Activated CD4-positive, alpha-beta memory T cell treated with anti-CD3 and anti-CD28 coated beads, Interleukin-2, amount 10 ng/mL, durations not matched to agents 7 days and 5 days (primary cell): Measurements from ENCODE around the gene CELSR1. TPM values are rescaled to one million over a fixed set of nuclear protein-coding genes. Genes with fewer than 3 reads are reported as not detected.
A peak's percentile ranks its signal among the peaks of the same experiment; 100 is the strongest.

Source experiments
- CTCF ChIA-PET: fragments of 350-600 bp; sonication (Branson Sonifier 250); formaldehyde crosslinking; loops from one replicate; lab custom pipeline; 2021; ENCODE audit warnings: antibody characterized with exemption, inconsistent platforms; lab: Charles Lee
- POLR2A ChIA-PET: fragments of 350-600 bp; sonication (Branson Sonifier 250); formaldehyde crosslinking; loops from one replicate; lab custom pipeline; 2021; ENCODE audit warnings: antibody characterized with exemption; lab: Charles Lee
- DNase-seq: peaks from one replicate; pipeline ENCODE4 v3.0.0-alpha.2; 2020
- H3K27ac Mint-ChIP-seq: one replicate; pipeline ENCODE4 v1.8.0; 2021; ENCODE audit warnings: mild to moderate bottlenecking, mixed read lengths
- H3K27me3 Mint-ChIP-seq: one replicate; pipeline ENCODE4 v1.8.0; 2021; ENCODE audit warnings: mixed read lengths
- H3K36me3 Mint-ChIP-seq: one replicate; pipeline ENCODE4 v1.8.0; 2021; ENCODE audit warnings: low read depth, mixed read lengths
- H3K4me1 Mint-ChIP-seq: one replicate; pipeline ENCODE4 v1.8.0; 2021; ENCODE audit warnings: mixed read lengths
- H3K4me3 Mint-ChIP-seq: one replicate; pipeline ENCODE4 v1.8.0; 2021; ENCODE audit warnings: mild to moderate bottlenecking, mixed read lengths
- H3K9me3 Mint-ChIP-seq: one replicate; pipeline ENCODE4 v1.8.0; 2021; ENCODE audit warnings: mixed read lengths
- total RNA-seq, 2 experiments: library from RNA; stranded (reverse); gene quantifications; one replicate each; pipeline ENCODE4 v1.2.3, GENCODE V29; 2021

The CELSR1 gene
- total RNA-seq, 2 experiments from 2014 or later: 0.10 to 0.13 TPM

GRCh38 chr22:46428171-46428570 lies 109.2 kb downstream of the CELSR1 start:
- no peak overlapping the region for H3K4me3 Mint-ChIP-seq
- no peaks in the 10 kb centered on the region for H3K27me3 Mint-ChIP-seq
- ChIA-PET POLR2A (no interaction called here), CTCF (no interaction called here)
- H3K4me1 Mint-ChIP-seq: peaks cover 12% of the 10 kb centered on the region
- no peaks in the 10 kb centered on the region for H3K9me3 Mint-ChIP-seq
- no peaks in the 10 kb centered on the region for H3K36me3 Mint-ChIP-seq
- H3K27ac Mint-ChIP-seq: no peak overlapping the region
- no peak for DNase-seq

- no peaks in the 10 kb centered on the region for H3K27me3 Mint-ChIP-seq
- ChIA-PET CTCF (no interaction called here), POLR2A (no interaction called here)
- H3K9me3 Mint-ChIP-seq: no peaks in the 10 kb centered on the region
- no peak overlapping the region for H3K4me3 Mint-ChIP-seq
- H3K27ac Mint-ChIP-seq: no peak overlapping the region
- H3K36me3 Mint-ChIP-seq: no peaks in the 10 kb centered on the region
- no peak for DNase-seq
- H3K4me1 Mint-ChIP-seq: no peaks in the 10 kb centered on the region
Observed at GRCh38 chr22:46425016-46425415, 112.4 kb downstream of the CELSR1 start.

- Mint-ChIP-seq H3K4me3 (no peak overlapping the region), H3K36me3 (no peaks in the 10 kb centered on the region), H3K27ac (no peak overlapping the region), H3K4me1 (no peaks in the 10 kb centered on the region), H3K27me3 (no peaks in the 10 kb centered on the region), H3K9me3 (no peaks in the 10 kb centered on the region)
- CTCF ChIA-PET: no interaction called here
- POLR2A ChIA-PET: no interaction called here
- DNase-seq: no peak
Observed at GRCh38 chr22:46424496-46424895, 112.9 kb downstream of the CELSR1 start.

- Mint-ChIP-seq H3K27me3 (no peaks in the 10 kb centered on the region), H3K27ac (no peak overlapping the region), H3K36me3 (no peaks in the 10 kb centered on the region), H3K4me1 (no peaks in the 10 kb centered on the region), H3K4me3 (no peak overlapping the region), H3K9me3 (no peaks in the 10 kb centered on the region)
- DNase-seq: no peak
- ChIA-PET CTCF (no interaction called here), POLR2A (no interaction called here)
Observed at GRCh38 chr22:46422896-46423295, 114.5 kb downstream of the CELSR1 start.

DNA sequence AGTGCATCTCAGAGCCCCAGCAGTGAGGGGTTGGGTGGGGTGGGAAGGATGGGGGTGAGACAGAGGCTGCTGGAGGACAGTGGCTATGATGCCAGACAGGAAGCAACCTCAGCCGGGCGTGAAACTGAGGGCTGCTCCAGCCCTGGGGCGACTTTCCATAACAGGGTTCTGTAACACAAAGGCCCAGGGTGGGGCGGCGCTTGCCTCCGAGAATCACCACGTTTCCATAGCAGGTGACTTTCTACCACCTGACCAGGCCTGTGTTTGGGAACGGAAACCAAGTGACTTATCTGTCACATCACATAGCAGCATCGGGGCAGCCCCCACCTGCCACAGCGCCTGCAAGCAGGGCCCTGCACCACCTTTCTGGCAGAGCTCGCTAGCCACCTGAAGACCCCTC lies 116.2 kb downstream of the CELSR1 start:
- no peaks in the 10 kb centered on the region for H3K9me3 Mint-ChIP-seq
- no peaks in the 10 kb centered on the region for H3K27me3 Mint-ChIP-seq
- H3K36me3 Mint-ChIP-seq: no peaks in the 10 kb centered on the region
- ChIA-PET CTCF (no interaction called here), POLR2A (no interaction called here)
- H3K4me3 Mint-ChIP-seq: no peak overlapping the region
- H3K27ac Mint-ChIP-seq: no peak overlapping the region
- peak; percentile 22 for DNase-seq
- H3K4me1 Mint-ChIP-seq: no peaks in the 10 kb centered on the region

GRCh38 chr22:46419754-46420571 lies 117.5 kb downstream of the CELSR1 start:
- POLR2A ChIA-PET: no interaction called here
- Mint-ChIP-seq H3K36me3 (no peaks in the 10 kb centered on the region), H3K4me1 (no peaks in the 10 kb centered on the region), H3K4me3 (no peak overlapping the region), H3K9me3 (no peaks in the 10 kb centered on the region), H3K27me3 (no peaks in the 10 kb centered on the region), H3K27ac (no peak overlapping the region)
- CTCF ChIA-PET: no interaction called here
- DNase-seq: no peak

DNA sequence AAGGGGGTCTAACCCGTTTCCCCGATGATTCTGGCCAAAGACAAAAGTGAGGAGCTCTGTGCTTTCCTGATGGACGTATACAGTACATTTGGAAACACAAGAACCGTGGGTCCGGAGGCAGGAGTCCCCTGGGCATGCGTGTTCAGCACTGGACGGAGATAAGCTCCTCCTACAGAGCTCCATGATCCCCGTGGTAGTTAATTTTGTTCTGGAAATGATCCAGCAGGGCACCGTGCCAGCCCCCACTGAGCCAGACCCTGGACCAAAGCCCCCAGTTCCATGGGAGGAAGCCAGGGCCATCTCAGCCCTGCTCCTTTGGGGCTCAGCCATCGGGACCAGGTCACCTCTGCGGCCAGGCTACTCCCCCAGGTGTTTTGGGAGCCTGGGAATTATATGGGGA lies 118.6 kb downstream of the CELSR1 start:
- Mint-ChIP-seq H3K36me3 (no peaks in the 10 kb centered on the region), H3K9me3 (no peaks in the 10 kb centered on the region), H3K4me3 (no peak overlapping the region), H3K4me1 (no peaks in the 10 kb centered on the region), H3K27ac (no peak overlapping the region), H3K27me3 (no peaks in the 10 kb centered on the region)
- no peak for DNase-seq
- POLR2A ChIA-PET: no interaction called here
- CTCF ChIA-PET: no interaction called here

DNA sequence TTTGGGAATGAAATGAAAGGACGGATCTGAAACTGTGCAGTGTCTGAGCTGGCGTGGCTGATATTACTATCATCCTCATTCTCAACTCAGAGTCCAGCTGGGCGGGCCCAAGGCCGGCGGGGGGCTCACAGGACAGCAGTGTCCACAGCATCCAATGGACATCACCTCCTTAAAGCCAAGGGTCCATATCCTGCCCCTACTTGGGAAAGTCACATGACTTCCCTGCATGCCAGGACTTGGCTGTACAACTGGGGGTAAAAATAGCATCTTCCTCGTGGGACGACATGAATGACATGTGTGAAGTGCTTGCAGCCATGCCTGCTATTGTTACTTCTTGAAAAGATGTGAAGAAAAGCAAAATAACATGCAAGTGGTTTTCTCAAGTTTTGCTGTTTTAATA lies 119.7 kb downstream of the CELSR1 start:
- CTCF ChIA-PET: no interaction called here
- POLR2A ChIA-PET: no interaction called here
- no peaks in the 10 kb centered on the region for H3K4me1 Mint-ChIP-seq
- no peak overlapping the region for H3K27ac Mint-ChIP-seq
- H3K36me3 Mint-ChIP-seq: no peaks in the 10 kb centered on the region
- no peak overlapping the region for H3K4me3 Mint-ChIP-seq
- no peak for DNase-seq
- H3K27me3 Mint-ChIP-seq: no peaks in the 10 kb centered on the region
- no peaks in the 10 kb centered on the region for H3K9me3 Mint-ChIP-seq

DNA sequence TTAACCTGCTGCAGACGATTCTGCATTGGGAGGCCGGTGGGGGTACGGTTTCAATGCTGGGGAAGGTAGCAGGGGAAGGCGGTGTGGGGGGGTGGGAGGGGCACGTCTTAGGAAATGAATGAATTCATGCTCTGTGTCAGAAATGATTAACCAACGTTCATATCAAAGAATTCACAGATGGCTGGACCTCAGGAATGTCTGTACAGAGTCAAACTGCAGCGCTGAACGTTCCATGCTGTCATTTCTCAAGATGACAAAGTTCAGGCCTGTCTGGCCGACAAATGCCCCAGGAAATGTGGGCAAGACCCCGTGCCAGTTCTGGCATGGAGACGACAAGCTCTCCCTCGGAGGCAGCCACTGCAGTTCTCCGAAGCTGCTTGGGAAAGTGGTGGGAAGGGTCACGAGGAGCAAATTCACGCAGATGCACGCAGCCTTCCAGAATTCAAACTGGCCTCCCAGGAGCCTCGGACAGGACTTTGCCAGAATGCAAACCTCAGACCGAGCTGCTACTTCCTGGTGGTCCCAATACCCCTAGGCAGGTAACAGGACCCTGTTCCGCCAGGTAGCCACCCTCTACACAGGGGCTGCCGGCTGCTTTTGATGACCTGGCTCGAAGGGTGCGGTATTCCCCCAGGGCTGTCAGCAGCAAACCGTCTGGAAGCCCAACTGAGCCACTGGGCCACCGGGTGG lies 120.4 kb downstream of the CELSR1 start:
- Mint-ChIP-seq H3K27ac (no peak overlapping the region), H3K36me3 (no peaks in the 10 kb centered on the region), H3K4me3 (no peak overlapping the region), H3K9me3 (no peaks in the 10 kb centered on the region), H3K4me1 (no peaks in the 10 kb centered on the region), H3K27me3 (no peaks in the 10 kb centered on the region)
- no peak for DNase-seq
- POLR2A ChIA-PET: no interaction called here
- CTCF ChIA-PET: no interaction called here

DNA sequence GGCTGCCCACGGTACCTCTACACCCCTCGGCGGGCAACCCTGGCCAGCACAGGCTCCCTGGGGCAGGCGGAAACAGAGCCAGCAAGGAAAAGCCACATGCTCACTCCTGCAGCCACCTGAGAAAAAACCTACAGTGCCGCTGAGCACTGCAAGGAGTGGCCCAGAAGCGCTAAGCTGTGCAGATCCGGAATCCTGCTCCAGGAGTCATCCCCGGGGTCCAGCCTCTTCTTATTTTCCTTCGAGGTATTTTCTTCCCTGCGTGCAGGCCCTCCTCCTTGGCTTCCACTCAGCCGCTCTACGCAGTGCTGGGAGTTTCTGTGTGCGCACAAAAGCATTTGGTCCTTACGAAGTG lies 120.9 kb downstream of the CELSR1 start:
- DNase-seq: no peak
- no peaks in the 10 kb centered on the region for H3K27me3 Mint-ChIP-seq

DNA sequence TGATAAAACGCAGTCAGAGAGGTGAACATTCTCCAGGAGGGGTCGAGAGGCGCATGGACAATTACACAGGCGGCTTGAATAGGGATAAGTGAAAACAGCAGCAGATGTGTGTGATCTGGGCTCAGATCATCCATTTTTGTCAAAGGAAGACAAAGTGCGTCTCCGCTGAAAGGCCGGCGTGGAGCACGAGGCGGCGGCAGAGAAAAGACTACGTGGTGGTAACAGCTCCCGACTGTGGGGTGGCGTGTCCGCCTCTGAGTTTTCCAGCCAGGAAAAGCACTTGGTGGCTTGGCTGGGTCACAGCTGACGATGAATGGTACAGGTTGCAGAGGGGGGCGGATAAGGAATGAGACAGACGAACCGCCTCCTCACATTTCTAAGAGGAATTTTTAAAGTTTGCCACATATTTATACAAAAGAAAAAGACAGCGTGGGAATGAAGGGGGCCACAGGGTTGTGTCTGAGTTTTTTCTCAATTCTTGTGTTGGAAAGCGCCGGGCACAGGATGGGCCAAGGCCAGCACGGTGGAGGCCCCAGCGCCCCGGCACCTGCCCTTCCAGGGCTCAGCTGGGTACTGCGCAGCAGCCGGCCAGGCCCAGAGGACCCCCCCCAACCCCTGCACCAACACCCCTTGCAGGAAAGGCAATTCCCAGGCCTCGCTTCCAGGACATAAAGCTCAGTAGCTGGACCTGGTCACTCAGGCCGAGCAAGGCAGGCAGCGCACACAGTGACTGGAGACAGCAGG lies 121.5 kb downstream of the CELSR1 start:
- Mint-ChIP-seq H3K27me3 (no peaks in the 10 kb centered on the region), H3K9me3 (no peaks in the 10 kb centered on the region), H3K4me3 (no peak overlapping the region), H3K4me1 (no peaks in the 10 kb centered on the region), H3K27ac (no peak overlapping the region), H3K36me3 (no peaks in the 10 kb centered on the region)
- no peak for DNase-seq
- ChIA-PET CTCF (no interaction called here), POLR2A (no interaction called here)

More for the DNA sequence above, 120.9 kb downstream of the CELSR1 start:
- Mint-ChIP-seq H3K27ac (no peak overlapping the region), H3K9me3 (no peaks in the 10 kb centered on the region), H3K4me1 (no peaks in the 10 kb centered on the region), H3K4me3 (no peak overlapping the region), H3K36me3 (no peaks in the 10 kb centered on the region)
- ChIA-PET CTCF (no interaction called here), POLR2A (no interaction called here)

- H3K36me3 Mint-ChIP-seq: no peaks in the 10 kb centered on the region
- ChIA-PET POLR2A (no interaction called here), CTCF (no interaction called here)
- no peaks in the 10 kb centered on the region for H3K9me3 Mint-ChIP-seq
- H3K4me3 Mint-ChIP-seq: no peak overlapping the region
- H3K27ac Mint-ChIP-seq: no peak overlapping the region
- DNase-seq: no peak
- H3K4me1 Mint-ChIP-seq: no peaks in the 10 kb centered on the region
- H3K27me3 Mint-ChIP-seq: no peaks in the 10 kb centered on the region
Observed at GRCh38 chr22:46414704-46415103, 122.7 kb downstream of the CELSR1 start.

GRCh38 chr22:46413725-46414379 lies 123.6 kb downstream of the CELSR1 start:
- H3K27me3 Mint-ChIP-seq: no peaks in the 10 kb centered on the region
- DNase-seq: no peak
- H3K4me1 Mint-ChIP-seq: no peaks in the 10 kb centered on the region
- CTCF ChIA-PET: interaction anchor here (0.9 kb wide), 1 partner anchor 46 kb away, joined by 3 read pairs; no protein-coding TSS in a partner anchor
- no peak overlapping the region for H3K27ac Mint-ChIP-seq
- no peaks in the 10 kb centered on the region for H3K36me3 Mint-ChIP-seq
- POLR2A ChIA-PET: no interaction called here
- no peak overlapping the region for H3K4me3 Mint-ChIP-seq
- H3K9me3 Mint-ChIP-seq: no peaks in the 10 kb centered on the region
